GM12801 (cell line): ENCODE results near the gene SPINK4.

Experiments
- TF ChIP-seq, protein P1 (sequence below): IDR thresholded peaks from one replicate; pipeline ENCODE4 v1.5.1; 2011; ENCODE audit warnings: control low read depth; ENCODE audit not compliant: insufficient read length; ENCODE audit errors: extremely low read depth

SPINK4 gene, protein sequence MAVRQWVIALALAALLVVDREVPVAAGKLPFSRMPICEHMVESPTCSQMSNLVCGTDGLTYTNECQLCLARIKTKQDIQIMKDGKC

DNA sequence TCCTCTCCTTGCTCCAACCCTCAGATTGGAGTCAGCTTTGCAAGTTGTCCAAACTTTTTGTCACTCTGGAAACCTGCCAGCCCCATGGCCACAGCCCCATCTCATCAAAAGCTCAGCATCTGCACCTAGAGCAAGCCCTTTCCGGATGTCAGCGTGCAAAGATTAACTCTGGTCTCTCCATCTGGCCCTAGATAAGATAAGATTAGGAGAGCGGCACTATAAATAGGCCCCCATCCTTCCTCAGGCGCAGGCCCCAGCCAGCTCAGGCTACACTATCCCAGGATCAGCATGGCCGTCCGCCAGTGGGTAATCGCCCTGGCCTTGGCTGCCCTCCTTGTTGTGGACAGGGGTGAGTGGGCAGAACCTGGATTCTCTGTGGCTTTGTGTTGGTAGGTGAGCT is at the start of gene SPINK4:
Gene SPINK4 (plus strand): TSS at position 247 of the 400 bp plus-strand sequence. CDS start 42 bp downstream, at position 289.
- TF ChIP-seq, protein P1, sequence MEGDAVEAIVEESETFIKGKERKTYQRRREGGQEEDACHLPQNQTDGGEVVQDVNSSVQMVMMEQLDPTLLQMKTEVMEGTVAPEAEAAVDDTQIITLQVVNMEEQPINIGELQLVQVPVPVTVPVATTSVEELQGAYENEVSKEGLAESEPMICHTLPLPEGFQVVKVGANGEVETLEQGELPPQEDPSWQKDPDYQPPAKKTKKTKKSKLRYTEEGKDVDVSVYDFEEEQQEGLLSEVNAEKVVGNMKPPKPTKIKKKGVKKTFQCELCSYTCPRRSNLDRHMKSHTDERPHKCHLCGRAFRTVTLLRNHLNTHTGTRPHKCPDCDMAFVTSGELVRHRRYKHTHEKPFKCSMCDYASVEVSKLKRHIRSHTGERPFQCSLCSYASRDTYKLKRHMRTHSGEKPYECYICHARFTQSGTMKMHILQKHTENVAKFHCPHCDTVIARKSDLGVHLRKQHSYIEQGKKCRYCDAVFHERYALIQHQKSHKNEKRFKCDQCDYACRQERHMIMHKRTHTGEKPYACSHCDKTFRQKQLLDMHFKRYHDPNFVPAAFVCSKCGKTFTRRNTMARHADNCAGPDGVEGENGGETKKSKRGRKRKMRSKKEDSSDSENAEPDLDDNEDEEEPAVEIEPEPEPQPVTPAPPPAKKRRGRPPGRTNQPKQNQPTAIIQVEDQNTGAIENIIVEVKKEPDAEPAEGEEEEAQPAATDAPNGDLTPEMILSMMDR = no peak

DNA sequence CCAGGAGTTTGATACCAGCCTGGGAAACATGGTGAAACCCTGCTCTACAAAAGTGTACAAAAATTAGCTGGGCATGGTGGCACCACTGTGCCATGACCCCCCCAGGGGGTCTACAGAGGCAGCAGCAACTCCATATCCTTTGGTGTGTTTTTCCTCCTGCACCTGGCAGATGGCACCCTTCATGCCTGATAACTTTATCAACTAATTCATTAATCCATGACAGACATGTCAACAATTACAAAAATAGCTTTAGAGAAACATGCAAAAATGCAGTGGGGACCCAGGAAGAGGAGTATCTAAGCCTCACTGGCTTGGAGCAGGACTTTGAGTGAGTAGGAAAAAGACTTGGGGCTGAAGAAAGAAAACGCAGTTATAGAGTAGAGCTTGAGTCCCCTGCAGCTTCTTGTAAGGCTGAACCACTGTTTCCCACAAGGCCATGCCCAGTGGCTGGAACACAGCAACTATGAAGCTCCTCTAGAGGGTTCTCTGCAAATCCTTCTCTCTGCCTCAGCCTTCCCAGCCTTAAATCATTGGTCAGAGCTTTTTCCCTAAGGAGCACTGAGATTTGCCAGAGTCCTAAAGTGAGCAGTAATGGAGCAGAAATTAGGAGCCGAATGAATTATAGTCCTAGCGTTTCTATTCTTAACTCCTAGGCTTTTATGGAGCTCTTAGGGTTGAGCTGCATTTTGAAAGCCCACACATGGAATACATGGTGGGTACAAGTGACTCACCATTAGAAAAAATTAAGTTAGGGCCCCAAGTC is 47.3 kb upstream of the SPINK4 start:
- TF ChIP-seq, protein P1 = no peak

DNA sequence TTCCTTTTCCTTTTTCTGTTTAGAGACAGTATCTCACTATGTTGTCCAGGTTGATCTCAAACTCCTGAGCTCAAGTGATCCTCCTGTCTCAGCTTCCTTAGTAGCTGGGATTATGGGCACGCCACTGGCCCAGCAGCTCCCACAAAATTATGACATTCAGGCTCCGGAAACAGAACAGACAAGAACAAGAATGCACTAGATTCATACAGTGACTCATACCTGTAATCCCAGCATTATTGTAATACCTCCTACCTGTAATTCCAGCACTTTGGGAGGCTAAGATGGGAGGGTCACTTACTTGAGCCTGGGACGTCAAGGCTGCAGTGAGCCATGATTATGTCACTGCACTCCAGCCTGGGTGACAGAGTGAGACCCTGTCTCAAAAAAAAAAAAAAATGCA is 46.1 kb upstream of the SPINK4 start:
- TF ChIP-seq, protein P1 = no peak

DNA sequence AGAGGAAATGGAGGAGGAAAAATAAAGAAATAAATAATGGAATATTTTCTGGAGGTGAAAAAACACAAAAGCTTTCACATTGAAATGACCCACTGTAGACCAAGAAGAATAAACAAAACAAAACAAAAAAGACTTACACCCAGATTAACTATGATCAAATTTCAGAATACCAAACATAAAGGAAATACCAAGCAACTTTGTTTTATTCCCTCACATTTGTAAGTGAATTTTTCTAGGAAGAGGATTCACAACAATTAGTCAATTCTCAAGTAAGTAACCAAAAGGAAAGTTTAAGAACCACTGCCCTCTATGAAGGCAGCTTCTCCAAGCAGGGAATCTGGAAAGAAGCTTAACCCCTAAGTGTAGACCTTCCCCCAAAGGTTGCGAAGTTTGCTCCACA is 43.2 kb upstream of the SPINK4 start:
- TF ChIP-seq, protein P1 = no peak

DNA sequence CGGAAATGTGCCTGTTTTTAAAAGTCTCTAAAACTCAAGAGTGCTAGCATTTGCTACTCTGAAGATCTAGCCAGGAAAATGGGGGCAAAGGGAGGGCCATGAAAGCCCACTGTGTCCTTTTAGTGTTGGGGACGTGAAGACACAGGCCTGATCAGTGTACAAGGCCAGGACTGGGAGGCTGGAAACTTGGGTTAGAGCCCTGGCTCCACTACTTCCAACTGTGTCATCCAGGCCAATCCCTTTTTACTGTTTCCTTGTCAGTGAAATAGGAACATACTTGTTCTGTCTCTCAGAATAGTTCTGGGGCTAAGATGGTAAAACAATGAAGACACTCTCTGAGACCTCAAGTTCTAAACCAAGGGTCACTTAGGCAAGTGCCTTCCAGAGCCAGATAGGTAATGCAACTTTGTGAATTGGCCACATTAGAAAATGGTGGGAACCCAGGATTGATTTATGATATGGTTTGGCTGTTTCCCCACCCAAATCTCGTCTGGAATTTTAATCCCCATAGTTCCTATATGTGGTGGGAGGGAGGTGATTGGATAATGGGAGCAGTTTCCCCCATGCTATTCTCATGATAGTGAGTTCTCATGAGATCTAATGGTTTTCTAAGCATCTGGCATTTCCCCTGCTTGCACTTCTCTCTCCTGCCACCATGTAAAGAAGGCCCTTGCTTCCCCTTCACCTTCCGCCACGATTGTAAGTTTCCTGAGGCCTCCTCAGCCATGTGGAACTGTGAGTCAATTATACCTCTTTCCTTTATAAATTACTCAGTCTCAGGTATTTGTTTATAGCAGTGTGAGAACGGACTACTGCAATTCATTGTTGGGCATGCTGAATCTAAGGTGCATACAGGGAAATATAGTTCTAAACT is 42.5 kb upstream of the SPINK4 start:
- TF ChIP-seq, protein P1 = no peak

DNA sequence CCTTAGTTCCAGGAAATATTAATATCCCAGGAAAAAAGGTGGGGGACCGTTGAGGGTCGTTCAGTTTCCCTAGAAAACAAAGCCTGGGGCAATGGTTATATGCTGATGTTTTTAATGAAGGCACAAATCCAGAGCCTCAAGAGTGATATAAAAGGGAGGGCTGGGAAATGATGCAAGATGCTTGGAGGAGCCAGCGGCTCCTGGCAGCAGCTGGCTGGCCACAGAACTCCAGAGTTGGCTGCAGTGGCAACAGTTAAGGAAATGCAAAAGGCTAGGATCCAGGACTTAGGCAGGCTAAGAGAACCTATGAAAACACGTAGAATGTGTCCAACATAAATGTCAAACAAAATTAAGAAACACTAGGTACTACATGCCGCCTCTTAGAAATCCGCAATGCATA is 41.8 kb upstream of the SPINK4 start:
- TF ChIP-seq, protein P1 = no peak

DNA sequence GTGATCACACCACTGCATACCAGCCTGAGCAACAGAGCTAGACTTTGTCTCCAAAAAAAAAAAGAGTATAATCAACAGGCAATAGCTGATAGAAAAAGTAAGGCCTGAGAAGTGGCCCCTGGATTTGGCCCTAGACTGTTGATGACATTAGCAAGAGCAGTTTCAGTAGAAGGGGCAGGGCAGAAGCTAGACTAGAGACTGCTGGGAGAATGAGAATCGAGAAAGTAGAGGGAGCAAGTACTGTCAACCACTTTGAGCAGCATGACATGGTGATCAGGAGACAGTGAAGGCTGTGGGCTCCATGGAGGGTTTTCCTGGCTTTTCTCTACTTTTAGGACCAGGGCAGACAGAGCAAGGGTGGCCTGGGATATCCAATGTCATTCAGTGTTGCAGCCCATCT is 37.9 kb upstream of the SPINK4 start:
- TF ChIP-seq, protein P1 = no peak
